ENCODE data around the gene COL15A1. TPM values are rescaled to one million over a fixed set of nuclear protein-coding genes. Genes with fewer than 3 reads are reported as not detected.

Gene COL15A1
- total and polyA plus RNA-seq, 2 of the 13 experiments (the other 11 are each of a cell fraction or from before 2014, with no cell fraction given), result not detected

DNA sequence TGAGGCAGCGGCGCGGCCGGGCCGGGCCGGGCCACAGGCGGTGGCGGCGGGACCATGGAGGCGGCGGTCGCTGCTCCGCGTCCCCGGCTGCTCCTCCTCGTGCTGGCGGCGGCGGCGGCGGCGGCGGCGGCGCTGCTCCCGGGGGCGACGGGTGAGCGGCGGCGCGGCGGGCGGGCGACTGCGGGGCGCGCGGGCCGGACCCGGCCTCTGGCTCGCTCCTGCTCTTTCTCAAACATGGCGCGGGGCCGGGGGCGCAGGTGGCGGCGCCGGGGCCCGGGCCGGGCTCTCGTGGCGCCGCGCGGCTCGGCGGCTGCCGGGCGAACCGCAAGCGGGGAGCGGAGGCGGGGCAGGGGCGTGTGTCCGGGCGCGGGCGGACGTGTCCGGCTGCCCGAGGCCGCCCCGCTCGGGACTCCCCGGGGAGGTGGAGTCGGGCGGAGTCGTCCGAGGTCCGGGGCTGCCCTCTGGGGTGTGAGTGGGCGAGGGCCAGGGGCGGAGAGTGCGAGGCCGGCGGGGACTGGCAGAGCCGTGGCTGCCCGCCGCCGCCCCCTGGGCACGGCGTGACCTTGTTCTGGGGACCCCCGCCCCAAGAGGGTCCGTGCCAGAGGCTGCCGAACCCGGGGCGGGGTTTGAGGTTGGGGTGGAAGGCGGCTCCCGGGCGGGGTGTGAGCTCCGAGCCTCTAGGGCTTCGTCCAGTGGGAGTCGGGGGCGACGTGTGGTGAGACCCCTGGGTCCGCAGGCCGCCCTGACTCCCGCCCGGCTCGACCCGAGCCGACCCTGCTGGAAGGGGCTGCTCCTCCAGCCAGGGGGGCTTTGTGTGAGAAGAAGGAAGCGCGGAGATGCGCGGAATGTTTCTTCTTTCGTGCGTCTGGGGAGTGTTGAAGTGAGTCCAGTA, 161.7 kb downstream of the COL15A1 start (continued):
- TF ChIP-seq, protein P1, sequence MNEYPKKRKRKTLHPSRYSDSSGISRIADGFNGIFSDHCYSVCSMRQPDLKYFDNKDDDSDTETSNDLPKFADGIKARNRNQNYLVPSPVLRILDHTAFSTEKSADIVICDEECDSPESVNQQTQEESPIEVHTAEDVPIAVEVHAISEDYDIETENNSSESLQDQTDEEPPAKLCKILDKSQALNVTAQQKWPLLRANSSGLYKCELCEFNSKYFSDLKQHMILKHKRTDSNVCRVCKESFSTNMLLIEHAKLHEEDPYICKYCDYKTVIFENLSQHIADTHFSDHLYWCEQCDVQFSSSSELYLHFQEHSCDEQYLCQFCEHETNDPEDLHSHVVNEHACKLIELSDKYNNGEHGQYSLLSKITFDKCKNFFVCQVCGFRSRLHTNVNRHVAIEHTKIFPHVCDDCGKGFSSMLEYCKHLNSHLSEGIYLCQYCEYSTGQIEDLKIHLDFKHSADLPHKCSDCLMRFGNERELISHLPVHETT (CRISPR knock-in tag; conservative IDR thresholded peaks at IDR 0.05), result no peak
- TF ChIP-seq, protein P2, sequence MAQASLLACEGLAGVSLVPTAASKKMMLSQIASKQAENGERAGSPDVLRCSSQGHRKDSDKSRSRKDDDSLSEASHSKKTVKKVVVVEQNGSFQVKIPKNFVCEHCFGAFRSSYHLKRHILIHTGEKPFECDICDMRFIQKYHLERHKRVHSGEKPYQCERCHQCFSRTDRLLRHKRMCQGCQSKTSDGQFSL (CRISPR knock-in tag; IDR thresholded peaks at IDR 0.05), result no peak
- TF ChIP-seq AHR (CRISPR knock-in tag; IDR thresholded peaks at IDR 0.05) (no peak), ZNF777 (CRISPR knock-in tag; IDR thresholded peaks at IDR 0.05) (peak; percentile 66), SMAD9 (CRISPR knock-in tag; IDR thresholded peaks at IDR 0.05) (no peak), KMT2A (CRISPR knock-in tag; IDR thresholded peaks at IDR 0.05) (0 out of 2 replicates have a peak, but pooled peaks have one; percentile 22), ZFP36L1 (CRISPR knock-in tag; IDR thresholded peaks at IDR 0.05) (no peak), ATF7-NPFF (CRISPR knock-in tag; IDR thresholded peaks at IDR 0.05; ENCODE audit: low read depth) (peak; percentile 32; the same call in 1 of the 2 replicates), ZBTB7B (CRISPR knock-in tag; IDR thresholded peaks at IDR 0.05) (peak; percentile 62; the same call in 1 of the 2 replicates), SP5 (CRISPR knock-in tag; IDR thresholded peaks at IDR 0.05; ENCODE audit: borderline replicate concordance, low read depth) (peak; percentile 69), ZNF451 (CRISPR knock-in tag; IDR thresholded peaks at IDR 0.05) (0 out of 2 replicates have a peak, but pooled peaks have one; percentile 50), SALL1 (CRISPR knock-in tag; IDR thresholded peaks at IDR 0.05) (peak; percentile 9; the same call in 1 of the 2 replicates), NONO (IDR thresholded peaks at IDR 0.05) (no peak), NONO (CRISPR knock-in tag; conservative IDR thresholded peaks at IDR 0.05) (no peak), NFE2L1 (CRISPR knock-in tag; IDR thresholded peaks at IDR 0.05; ENCODE audit: borderline replicate concordance) (no peak), HDAC1 (CRISPR knock-in tag; IDR thresholded peaks at IDR 0.05) (0 out of 2 replicates have a peak, but pooled peaks have one; percentile 53), KDM5A (IDR thresholded peaks at IDR 0.05; ENCODE audit: borderline replicate concordance, low read length) (0 out of 2 replicates have a peak, but pooled peaks have one; percentile 17), ZNF570 (CRISPR knock-in tag; IDR thresholded peaks at IDR 0.05; ENCODE audit: borderline replicate concordance) (no peak)
- TF ChIP-seq, protein P3, sequence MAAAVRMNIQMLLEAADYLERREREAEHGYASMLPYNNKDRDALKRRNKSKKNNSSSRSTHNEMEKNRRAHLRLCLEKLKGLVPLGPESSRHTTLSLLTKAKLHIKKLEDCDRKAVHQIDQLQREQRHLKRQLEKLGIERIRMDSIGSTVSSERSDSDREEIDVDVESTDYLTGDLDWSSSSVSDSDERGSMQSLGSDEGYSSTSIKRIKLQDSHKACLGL (CRISPR knock-in tag; IDR thresholded peaks at IDR 0.05), result peak; percentile 69; the same call in 1 of the 2 replicates
- TF ChIP-seq, protein P4, sequence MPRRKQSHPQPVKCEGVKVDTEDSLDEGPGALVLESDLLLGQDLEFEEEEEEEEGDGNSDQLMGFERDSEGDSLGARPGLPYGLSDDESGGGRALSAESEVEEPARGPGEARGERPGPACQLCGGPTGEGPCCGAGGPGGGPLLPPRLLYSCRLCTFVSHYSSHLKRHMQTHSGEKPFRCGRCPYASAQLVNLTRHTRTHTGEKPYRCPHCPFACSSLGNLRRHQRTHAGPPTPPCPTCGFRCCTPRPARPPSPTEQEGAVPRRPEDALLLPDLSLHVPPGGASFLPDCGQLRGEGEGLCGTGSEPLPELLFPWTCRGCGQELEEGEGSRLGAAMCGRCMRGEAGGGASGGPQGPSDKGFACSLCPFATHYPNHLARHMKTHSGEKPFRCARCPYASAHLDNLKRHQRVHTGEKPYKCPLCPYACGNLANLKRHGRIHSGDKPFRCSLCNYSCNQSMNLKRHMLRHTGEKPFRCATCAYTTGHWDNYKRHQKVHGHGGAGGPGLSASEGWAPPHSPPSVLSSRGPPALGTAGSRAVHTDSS (CRISPR knock-in tag; conservative IDR thresholded peaks at IDR 0.05), result no peak
- TF ChIP-seq, protein P5, sequence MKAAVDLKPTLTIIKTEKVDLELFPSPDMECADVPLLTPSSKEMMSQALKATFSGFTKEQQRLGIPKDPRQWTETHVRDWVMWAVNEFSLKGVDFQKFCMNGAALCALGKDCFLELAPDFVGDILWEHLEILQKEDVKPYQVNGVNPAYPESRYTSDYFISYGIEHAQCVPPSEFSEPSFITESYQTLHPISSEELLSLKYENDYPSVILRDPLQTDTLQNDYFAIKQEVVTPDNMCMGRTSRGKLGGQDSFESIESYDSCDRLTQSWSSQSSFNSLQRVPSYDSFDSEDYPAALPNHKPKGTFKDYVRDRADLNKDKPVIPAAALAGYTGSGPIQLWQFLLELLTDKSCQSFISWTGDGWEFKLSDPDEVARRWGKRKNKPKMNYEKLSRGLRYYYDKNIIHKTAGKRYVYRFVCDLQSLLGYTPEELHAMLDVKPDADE (CRISPR knock-in tag; IDR thresholded peaks at IDR 0.05), result 0 out of 2 replicates have a peak, but pooled peaks have one; percentile 61
- TF ChIP-seq, protein P6, sequence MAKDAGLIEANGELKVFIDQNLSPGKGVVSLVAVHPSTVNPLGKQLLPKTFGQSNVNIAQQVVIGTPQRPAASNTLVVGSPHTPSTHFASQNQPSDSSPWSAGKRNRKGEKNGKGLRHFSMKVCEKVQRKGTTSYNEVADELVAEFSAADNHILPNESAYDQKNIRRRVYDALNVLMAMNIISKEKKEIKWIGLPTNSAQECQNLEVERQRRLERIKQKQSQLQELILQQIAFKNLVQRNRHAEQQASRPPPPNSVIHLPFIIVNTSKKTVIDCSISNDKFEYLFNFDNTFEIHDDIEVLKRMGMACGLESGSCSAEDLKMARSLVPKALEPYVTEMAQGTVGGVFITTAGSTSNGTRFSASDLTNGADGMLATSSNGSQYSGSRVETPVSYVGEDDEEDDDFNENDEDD (CRISPR knock-in tag; IDR thresholded peaks at IDR 0.05; ENCODE audit: borderline replicate concordance), result 0 out of 2 replicates have a peak, but pooled peaks have one; percentile 20
